A673 (cell line): ENCODE measurements around the gene MBD5. TPM values are rescaled to one million over a fixed set of nuclear protein-coding genes. Genes with fewer than 3 reads are reported as not detected.

Experiments
- BruUV-seq: library from RNA; stranded (reverse); fragments of 400-500 nt; replicated peaks from 2 replicates; lab custom pipeline; 2021; lab: Mats Ljungman, UMichigan
- CTCF ChIA-PET: fragments of 300-600 bp; sonication (Branson Sonifier 250); formaldehyde crosslinking; loops from one replicate; lab custom pipeline; 2022; ENCODE audit warnings: antibody characterized with exemption; lab: Charles Lee
- POLR2A ChIA-PET: fragments of 300-600 bp; sonication (Branson Sonifier 250); formaldehyde crosslinking; loops from one replicate; lab custom pipeline; 2022; ENCODE audit warnings: antibody characterized with exemption; ENCODE audit not compliant: low non-redundant PET; lab: Charles Lee
- DNase-seq: peaks from one replicate; pipeline ENCODE4 v3.0.0-alpha.2; 2015; ENCODE audit warnings: low spot score
- H3K27ac ChIP-seq: fragments of 200-600 bp; sonication (generic); 2 replicates; pipeline ENCODE4 v1.5.1; 2016; ENCODE audit warnings: mixed run types, low read depth, mild to moderate bottlenecking, mixed read lengths, antibody characterized with exemption, low read length; ENCODE audit not compliant: poor library complexity, severe bottlenecking
- H3K27me3 ChIP-seq: fragments of 200-600 bp; sonication (generic); replicated peaks from 2 replicates; pipeline ENCODE4 v1.6.1; 2017; ENCODE audit warnings: mixed run types, low read depth, mild to moderate bottlenecking, mixed read lengths, antibody characterized with exemption, low read length; ENCODE audit not compliant: insufficient read depth, poor library complexity
- H3K36me3 ChIP-seq: fragments of 200-600 bp; sonication (generic); 2 replicates; pipeline ENCODE4 v1.6.1; 2016; ENCODE audit warnings: mixed run types, mild to moderate bottlenecking, mixed read lengths, antibody characterized with exemption, low read length; ENCODE audit not compliant: insufficient read depth, poor library complexity, severe bottlenecking
- H3K4me1 ChIP-seq: fragments of 200-600 bp; sonication (generic); 2 replicates; pipeline ENCODE4 v1.6.1; 2017; ENCODE audit warnings: mixed run types, mild to moderate bottlenecking, mixed read lengths, antibody characterized with exemption, low read length; ENCODE audit not compliant: insufficient read depth, poor library complexity, severe bottlenecking
- H3K4me3 ChIP-seq: fragments of 200-600 bp; sonication (generic); 2 replicates; pipeline ENCODE4 v1.5.1; 2016; ENCODE audit warnings: low read depth, mixed run types, mild to moderate bottlenecking, mixed read lengths, low read length; ENCODE audit not compliant: poor library complexity, severe bottlenecking
- H3K9me3 ChIP-seq: fragments of 200-600 bp; sonication (generic); 2 replicates; pipeline ENCODE4 v1.6.1; 2016; ENCODE audit warnings: mixed run types, low read depth, mild to moderate bottlenecking, mixed read lengths, antibody characterized with exemption, low read length; ENCODE audit not compliant: poor library complexity, severe bottlenecking
- CTCF ChIP-seq: fragments of 300-800, 200-600 bp; sonication (generic); conservative IDR thresholded peaks from 2 replicates; pipeline ENCODE4 v1.5.1; 2017; ENCODE audit warnings: low read depth, mild to moderate bottlenecking, antibody characterized with exemption, low read length, moderate library complexity, mixed read lengths
- EZH2 ChIP-seq: fragments of 200-600 bp; sonication (generic); IDR thresholded peaks from 2 replicates; pipeline ENCODE4 v1.6.1; 2017; ENCODE audit warnings: borderline replicate concordance, low read depth, mild to moderate bottlenecking, mixed read lengths, antibody characterized with exemption, low read length; ENCODE audit not compliant: poor library complexity, severe bottlenecking
- intact Hi-C: fragments of 100-400 bp; cut with micrococcal nuclease; formaldehyde crosslinking; loops from one replicate; pipeline ENCODE4 v1.10.0; 2022; ENCODE audit not compliant: unreplicated experiment
- total RNA-seq: library from RNA; stranded (reverse); gene quantifications from 2 replicates; pipeline ENCODE4 v1.2.3, GENCODE V29; 2021

MBD5 gene
- total RNA-seq, 1 experiment from 2014 or later, result 32.4 TPM

GRCh38 chr2:148021886-148022285 is 995 bp downstream of the MBD5 start:
- POLR2A ChIA-PET, result no interaction called here
- no peak for DNase-seq
- Histone ChIP-seq H3K36me3 (no peaks in the 10 kb centered on the region), H3K4me3 (peak overlapping the region; percentile 70), H3K4me1 (peaks cover 13% of the 10 kb centered on the region), H3K27ac (peak overlapping the region; percentile 87), H3K9me3 (no peaks in the 10 kb centered on the region), H3K27me3 (no peaks in the 10 kb centered on the region)
- BruUV-seq, result no TSS peak
- TF ChIP-seq EZH2 (no peak), CTCF (no peak)
- CTCF ChIA-PET, result no interaction called here
- intact Hi-C loops, result loop anchor here (2.0 kb wide), 1 partner anchor 77 kb away; no protein-coding TSS in a partner anchor

GRCh38 chr2:148022351-148022750 is 1.5 kb downstream of the MBD5 start:
- CTCF ChIA-PET, result no interaction called here
- Histone ChIP-seq H3K27me3 (no peaks in the 10 kb centered on the region), H3K27ac (peak overlapping the region; percentile 87), H3K36me3 (no peaks in the 10 kb centered on the region), H3K4me3 (peak overlapping the region; percentile 70), H3K4me1 (peaks cover 13% of the 10 kb centered on the region), H3K9me3 (no peaks in the 10 kb centered on the region)
- TSS peak; percentile 24 for BruUV-seq
- POLR2A ChIA-PET, result no interaction called here
- TF ChIP-seq EZH2 (no peak), CTCF (no peak)
- intact Hi-C loops, result no loop called here
- no peak for DNase-seq

- DNase-seq, result no peak
- H3K4me3 ChIP-seq, result peak overlapping the region; percentile 70
- peak overlapping the region; percentile 14 for H3K27ac ChIP-seq
- H3K4me1 ChIP-seq, result peaks cover 13% of the 10 kb centered on the region
- H3K9me3 ChIP-seq, result no peaks in the 10 kb centered on the region
- TF ChIP-seq EZH2 (no peak), CTCF (no peak)
- CTCF ChIA-PET, result no interaction called here
- H3K36me3 ChIP-seq, result no peaks in the 10 kb centered on the region
- POLR2A ChIA-PET, result no interaction called here
- BruUV-seq, result no TSS peak
- H3K27me3 ChIP-seq, result no peaks in the 10 kb centered on the region
- intact Hi-C loops, result no loop called here
These were observed 2.0 kb downstream of the MBD5 start for GRCh38 chr2:148022882-148023281.
